HFFc6 (cell line): Measurements from ENCODE around the gene BTBD10. TPM values are rescaled to one million over a fixed set of nuclear protein-coding genes. Genes with fewer than 3 reads are reported as not detected.
"Not testable (repeated sequence)": the region's sequence is repeated elsewhere in the genome, so short reads cannot be mapped to it uniquely, and the experiment has no call there.

Experiments used
- DNase-seq: peaks from one replicate; pipeline ENCODE4 v3.0.0-alpha.2; 2018
- H3K27ac Mint-ChIP-seq: 2 replicates; pipeline ENCODE4 v1.8.0; 2020; ENCODE audit warnings: mild to moderate bottlenecking, mixed read lengths
- H3K27me3 Mint-ChIP-seq: 2 replicates; pipeline ENCODE4 v1.8.0; 2021; ENCODE audit warnings: mild to moderate bottlenecking, moderate library complexity, mixed read lengths; ENCODE audit not compliant: insufficient read depth
- H3K36me3 Mint-ChIP-seq: 2 replicates; pipeline ENCODE4 v1.8.0; 2021; ENCODE audit warnings: low read depth, mixed read lengths
- H3K4me1 Mint-ChIP-seq: 2 replicates; pipeline ENCODE4 v1.8.0; 2020; ENCODE audit warnings: low read depth, mixed read lengths
- H3K4me3 Mint-ChIP-seq: 2 replicates; pipeline ENCODE4 v1.8.0; 2020; ENCODE audit warnings: mild to moderate bottlenecking, moderate library complexity, mixed read lengths
- H3K9me3 Mint-ChIP-seq: 2 replicates; pipeline ENCODE4 v1.8.0; 2020; ENCODE audit warnings: mild to moderate bottlenecking, mixed read lengths
- total RNA-seq, 6 experiments: library from RNA; stranded (reverse); fragmentation: NEBNext Ultra II Directional; extraction: Animal tissue kit (Norgen Biotek cat#: 25700); gene quantifications; 2 replicates in 1 of 6; 3 replicates in 5 of 6; pipeline ENCODE4 v1.2.3, GENCODE V29; 2021
- TF ChIP-seq, protein P1 (sequence below): fragments of 200-600 bp; sonication (generic); IDR thresholded peaks from 2 replicates; pipeline ENCODE4 v1.5.0; 2021; ENCODE audit warnings: antibody characterized with exemption, mild to moderate bottlenecking

Gene BTBD10
- total RNA-seq, 6 experiments from 2014 or later = 30.3 to 37.2 (median 35.0) TPM

DNA sequence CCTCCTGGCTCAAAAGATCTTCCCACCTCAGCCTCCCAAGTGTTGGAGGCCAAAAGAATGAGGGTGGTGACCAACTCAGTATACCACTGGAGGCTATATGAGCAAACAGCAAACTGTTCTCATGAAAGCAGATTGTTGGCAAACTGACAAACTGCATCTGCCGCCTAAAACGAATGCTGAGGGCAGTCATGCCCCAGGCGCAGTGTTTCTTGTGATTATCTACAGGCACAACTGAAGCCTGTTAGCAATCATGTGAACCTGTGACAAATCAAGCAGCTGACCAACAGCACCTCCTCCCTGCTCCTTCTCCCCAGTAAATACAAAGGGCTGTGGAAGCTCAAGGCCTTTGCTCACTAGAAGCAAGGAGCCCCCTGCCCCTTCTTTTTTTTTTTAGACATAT, 47.8 kb downstream of the BTBD10 start:
- no peaks in the 10 kb centered on the region for H3K9me3 Mint-ChIP-seq
- peaks cover 19% of the 10 kb centered on the region for H3K36me3 Mint-ChIP-seq
- peak; percentile 4 for DNase-seq
- TF ChIP-seq, protein P1, sequence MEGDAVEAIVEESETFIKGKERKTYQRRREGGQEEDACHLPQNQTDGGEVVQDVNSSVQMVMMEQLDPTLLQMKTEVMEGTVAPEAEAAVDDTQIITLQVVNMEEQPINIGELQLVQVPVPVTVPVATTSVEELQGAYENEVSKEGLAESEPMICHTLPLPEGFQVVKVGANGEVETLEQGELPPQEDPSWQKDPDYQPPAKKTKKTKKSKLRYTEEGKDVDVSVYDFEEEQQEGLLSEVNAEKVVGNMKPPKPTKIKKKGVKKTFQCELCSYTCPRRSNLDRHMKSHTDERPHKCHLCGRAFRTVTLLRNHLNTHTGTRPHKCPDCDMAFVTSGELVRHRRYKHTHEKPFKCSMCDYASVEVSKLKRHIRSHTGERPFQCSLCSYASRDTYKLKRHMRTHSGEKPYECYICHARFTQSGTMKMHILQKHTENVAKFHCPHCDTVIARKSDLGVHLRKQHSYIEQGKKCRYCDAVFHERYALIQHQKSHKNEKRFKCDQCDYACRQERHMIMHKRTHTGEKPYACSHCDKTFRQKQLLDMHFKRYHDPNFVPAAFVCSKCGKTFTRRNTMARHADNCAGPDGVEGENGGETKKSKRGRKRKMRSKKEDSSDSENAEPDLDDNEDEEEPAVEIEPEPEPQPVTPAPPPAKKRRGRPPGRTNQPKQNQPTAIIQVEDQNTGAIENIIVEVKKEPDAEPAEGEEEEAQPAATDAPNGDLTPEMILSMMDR = no peak
- no peaks in the 10 kb centered on the region for H3K4me1 Mint-ChIP-seq
- no peaks in the 10 kb centered on the region for H3K27me3 Mint-ChIP-seq
- H3K27ac Mint-ChIP-seq = no peak overlapping the region
- no peak overlapping the region for H3K4me3 Mint-ChIP-seq

DNA sequence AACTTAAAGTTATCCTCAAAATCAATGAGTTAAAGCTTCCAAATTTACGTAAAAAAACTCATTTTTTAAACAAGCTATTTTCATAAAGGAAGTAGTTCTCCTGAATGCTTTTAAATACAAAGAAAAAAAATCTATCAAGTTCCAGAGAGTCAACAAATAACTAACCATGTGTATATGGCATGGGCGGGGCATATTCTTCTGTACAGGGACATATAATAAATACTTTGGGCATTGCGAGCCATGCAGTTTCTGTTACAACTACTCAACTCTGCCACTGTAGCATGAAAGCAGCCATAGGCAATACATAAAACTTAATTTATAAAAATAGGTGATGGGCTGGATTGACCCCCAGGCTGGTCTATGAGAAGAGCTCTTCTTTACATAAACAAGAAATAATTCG, 57.8 kb downstream of the BTBD10 start:
- H3K27me3 Mint-ChIP-seq = no peaks in the 10 kb centered on the region
- no peak for DNase-seq
- no peaks in the 10 kb centered on the region for H3K4me1 Mint-ChIP-seq
- no peak overlapping the region for H3K4me3 Mint-ChIP-seq
- H3K36me3 Mint-ChIP-seq = peaks cover 25% of the 10 kb centered on the region
- TF ChIP-seq, protein P1 = no peak
- no peak overlapping the region for H3K27ac Mint-ChIP-seq
- H3K9me3 Mint-ChIP-seq = peaks cover 4% of the 10 kb centered on the region; the same call in 1 of the 2 replicates

DNA sequence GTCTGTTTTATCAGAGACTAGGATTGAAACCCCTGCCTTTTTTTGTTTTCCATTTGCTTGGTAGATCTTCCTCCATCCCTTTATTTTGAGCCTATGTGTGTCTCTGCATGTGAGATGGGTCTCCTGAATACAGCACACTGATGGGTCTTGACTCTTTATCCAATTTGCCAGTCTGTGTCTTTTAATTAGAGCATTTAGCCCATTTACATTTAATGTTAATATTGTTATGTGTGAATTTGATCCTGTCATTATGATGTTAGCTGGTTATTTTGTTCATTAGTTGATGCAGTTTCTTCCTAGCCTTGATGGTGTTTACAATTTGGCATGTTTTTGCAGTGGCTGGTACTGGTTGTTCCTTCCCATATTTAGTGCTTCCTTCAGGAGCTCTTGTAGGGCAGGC, 64.7 kb downstream of the BTBD10 start:
- not testable (repeated sequence) for H3K4me3 Mint-ChIP-seq, H3K27ac Mint-ChIP-seq, DNase-seq, H3K27me3 Mint-ChIP-seq, H3K4me1 Mint-ChIP-seq
- H3K9me3 Mint-ChIP-seq = peaks cover 12% of the 10 kb centered on the region
- H3K36me3 Mint-ChIP-seq = peaks cover 44% of the 10 kb centered on the region

DNA sequence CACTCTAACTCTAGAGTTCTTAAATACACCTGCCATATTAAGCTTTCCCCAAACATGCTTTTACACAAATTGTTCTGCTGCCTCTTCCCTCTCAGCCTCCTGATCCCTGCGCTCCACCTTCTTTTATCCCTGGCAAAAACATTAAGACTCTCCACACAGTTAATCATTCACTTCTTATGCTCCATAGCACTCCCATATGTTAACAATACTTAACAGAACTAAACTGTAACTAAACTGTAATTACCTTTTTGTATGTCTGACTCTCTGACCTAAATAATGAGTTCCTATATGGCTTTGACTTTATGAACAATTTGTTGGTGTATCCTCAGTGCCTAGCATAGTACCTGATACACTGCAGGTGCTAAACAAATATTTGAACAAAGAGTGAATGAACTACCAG, 71.8 kb downstream of the BTBD10 start:
- peaks cover 9% of the 10 kb centered on the region; the same call in 1 of the 2 replicates for H3K4me1 Mint-ChIP-seq
- DNase-seq = no peak
- no peak overlapping the region for H3K27ac Mint-ChIP-seq
- H3K4me3 Mint-ChIP-seq = no peak overlapping the region
- no peaks in the 10 kb centered on the region; the same call in 1 of the 2 replicates for H3K27me3 Mint-ChIP-seq
- peaks cover 10% of the 10 kb centered on the region; the same call in 1 of the 2 replicates for H3K36me3 Mint-ChIP-seq
- TF ChIP-seq, protein P1 = no peak
- no peaks in the 10 kb centered on the region for H3K9me3 Mint-ChIP-seq

DNA sequence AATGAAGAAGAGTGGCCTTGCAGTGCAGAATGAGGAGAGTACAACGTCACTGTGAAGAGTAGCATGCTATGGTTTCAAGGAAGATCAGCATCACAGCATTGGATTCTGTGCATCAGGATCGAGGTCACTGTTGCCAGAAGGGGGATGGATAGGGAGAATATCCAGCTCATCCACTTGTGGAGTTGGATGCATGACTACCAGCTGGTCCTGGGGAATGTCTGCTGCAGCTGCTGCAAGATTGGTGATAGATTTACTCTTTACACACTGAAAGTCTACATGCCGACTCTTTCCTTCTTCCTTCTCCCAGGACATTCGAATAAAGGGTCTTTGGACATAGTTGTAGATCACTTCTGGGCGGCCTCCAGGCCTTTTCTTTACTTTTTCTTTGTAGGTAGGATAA, 74.3 kb downstream of the BTBD10 start:
- DNase-seq = no peak
- H3K4me1 Mint-ChIP-seq = peaks cover 15% of the 10 kb centered on the region
- no peaks in the 10 kb centered on the region; the same call in 1 of the 2 replicates for H3K27me3 Mint-ChIP-seq
- H3K27ac Mint-ChIP-seq = no peak overlapping the region
- TF ChIP-seq, protein P1 = no peak
- H3K36me3 Mint-ChIP-seq = peaks cover 10% of the 10 kb centered on the region; the same call in 1 of the 2 replicates
- H3K4me3 Mint-ChIP-seq = no peak overlapping the region
- H3K9me3 Mint-ChIP-seq = no peaks in the 10 kb centered on the region

DNA sequence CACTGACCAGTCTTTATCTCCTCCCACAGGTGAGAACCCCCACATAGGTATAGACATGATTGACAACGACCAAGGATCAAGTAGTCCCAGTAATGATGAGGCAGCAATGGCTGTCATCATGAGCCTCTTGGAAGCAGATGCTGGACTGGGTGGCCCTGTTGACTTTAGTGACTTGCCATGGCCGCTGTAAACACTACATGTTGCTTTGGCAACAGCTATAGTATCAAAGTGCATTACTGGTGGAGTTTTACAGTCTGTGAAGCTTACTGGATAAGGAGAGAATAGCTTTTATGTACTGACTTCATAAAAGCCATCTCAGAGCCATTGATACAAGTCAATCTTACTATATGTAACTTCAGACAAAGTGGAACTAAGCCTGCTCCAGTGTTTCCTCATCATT, 76.5 kb downstream of the BTBD10 start:
- no peak for DNase-seq
- peaks cover 12% of the 10 kb centered on the region for H3K36me3 Mint-ChIP-seq
- peak overlapping the region; percentile 15; the same call in 1 of the 2 replicates for H3K27ac Mint-ChIP-seq
- no peaks in the 10 kb centered on the region; the same call in none of the 2 replicates for H3K27me3 Mint-ChIP-seq
- H3K4me1 Mint-ChIP-seq = peaks cover 15% of the 10 kb centered on the region
- H3K4me3 Mint-ChIP-seq = no peak overlapping the region
- TF ChIP-seq, protein P1 = no peak
- H3K9me3 Mint-ChIP-seq = no peaks in the 10 kb centered on the region
